ENCODE results near the gene ZNF74. TPM values are rescaled to one million over a fixed set of nuclear protein-coding genes. Genes with fewer than 3 reads are reported as not detected.

The ZNF74 gene
- total and polyA plus RNA-seq, 10 of the 15 experiments (the other 5 are each of a cell fraction or from before 2014, with no cell fraction given): 0.37 to 9.3 (median 5.1) TPM

DNA sequence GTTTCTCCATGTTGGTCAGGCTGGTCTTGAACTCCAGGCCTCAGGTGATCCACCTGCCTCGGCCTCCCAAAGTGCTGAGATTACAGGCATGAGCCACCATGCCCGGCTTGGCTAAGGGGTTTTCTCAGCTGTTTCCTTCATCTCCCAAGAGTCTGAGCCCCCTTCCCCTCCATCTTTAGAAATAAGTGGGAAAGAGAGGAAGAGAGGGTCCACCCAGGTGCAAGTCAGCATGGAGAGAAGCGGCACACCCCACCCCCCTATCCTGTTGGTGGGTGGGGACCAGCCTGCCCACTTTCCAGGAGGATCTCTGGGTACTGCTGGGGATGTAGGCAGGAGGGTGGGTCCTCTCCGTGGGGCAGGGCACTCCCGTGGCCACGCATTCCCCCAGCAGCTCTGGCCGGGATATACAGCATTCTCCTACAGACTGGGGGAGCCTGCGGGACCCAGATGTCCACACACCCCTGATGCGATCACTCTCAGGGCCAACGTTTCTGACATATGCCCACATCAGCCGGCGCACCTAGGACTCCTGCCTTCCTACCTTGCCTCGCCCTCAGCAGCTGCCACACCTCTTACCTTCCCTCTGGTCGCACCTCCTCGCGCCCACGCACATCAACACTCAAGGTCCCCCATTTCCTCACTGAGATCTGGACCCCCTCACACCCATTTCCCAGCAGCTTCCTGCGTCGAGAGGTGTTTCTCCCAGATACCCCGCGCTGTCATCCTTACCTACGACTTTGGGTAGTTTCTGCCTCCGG, 34.7 kb downstream of the ZNF74 start:
- ChIA-PET CTCF (interaction anchor here (1.0 kb wide), 1 partner anchor 28 kb away, joined by 3 read pairs; no protein-coding TSS in a partner anchor), SMC1A (ENCODE audit: uncharacterized antibody, unreplicated experiment) (interaction anchor here (1.0 kb wide), 1 partner anchor 10 kb away, joined by 3 read pairs; no protein-coding TSS in a partner anchor), RAD21 (ENCODE audit: unreplicated experiment) (interaction anchor here (0.6 to 1.0 kb wide), 2 partner anchors 11 to 71 kb away, joined by 3 read pairs; no protein-coding TSS in a partner anchor), POLR2A (no interaction called here)
- peaks cover 8% of the 10 kb centered on the region for H3K4me1 ChIP-seq (ENCODE audit: control insufficient read depth, insufficient read depth, low read length)
- TF ChIP-seq NFIC (IDR thresholded peaks at IDR 0.05; ENCODE audit: low read depth, low read length) (no peak), RELA (IDR thresholded peaks at IDR 0.05; ENCODE audit: borderline replicate concordance, partially characterized antibody) (no peak), ZNF384 (IDR thresholded peaks at IDR 0.05; ENCODE audit: borderline replicate concordance, low read depth, low read length) (no peak), PAX5 (IDR thresholded peaks at IDR 0.05; ENCODE audit: borderline replicate concordance, low read depth, low read length) (no peak), ZSCAN29 (IDR thresholded peaks at IDR 0.05) (0 out of 2 replicates have a peak, but pooled peaks have one; percentile 61), SREBF2 (IDR thresholded peaks at IDR 0.05; ENCODE audit: low read length) (no peak)
- TF ChIP-seq, protein P1, sequence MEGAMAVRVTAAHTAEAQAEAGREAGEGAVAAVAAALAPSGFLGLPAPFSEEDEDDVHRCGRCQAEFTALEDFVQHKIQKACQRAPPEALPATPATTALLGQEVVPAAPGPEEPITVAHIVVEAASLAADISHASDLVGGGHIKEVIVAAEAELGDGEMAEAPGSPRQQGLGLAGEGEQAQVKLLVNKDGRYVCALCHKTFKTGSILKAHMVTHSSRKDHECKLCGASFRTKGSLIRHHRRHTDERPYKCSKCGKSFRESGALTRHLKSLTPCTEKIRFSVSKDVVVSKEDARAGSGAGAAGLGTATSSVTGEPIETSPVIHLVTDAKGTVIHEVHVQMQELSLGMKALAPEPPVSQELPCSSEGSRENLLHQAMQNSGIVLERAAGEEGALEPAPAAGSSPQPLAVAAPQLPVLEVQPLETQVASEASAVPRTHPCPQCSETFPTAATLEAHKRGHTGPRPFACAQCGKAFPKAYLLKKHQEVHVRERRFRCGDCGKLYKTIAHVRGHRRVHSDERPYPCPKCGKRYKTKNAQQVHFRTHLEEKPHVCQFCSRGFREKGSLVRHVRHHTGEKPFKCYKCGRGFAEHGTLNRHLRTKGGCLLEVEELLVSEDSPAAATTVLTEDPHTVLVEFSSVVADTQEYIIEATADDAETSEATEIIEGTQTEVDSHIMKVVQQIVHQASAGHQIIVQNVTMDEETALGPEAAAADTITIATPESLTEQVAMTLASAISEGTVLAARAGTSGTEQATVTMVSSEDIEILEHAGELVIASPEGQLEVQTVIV (IDR thresholded peaks at IDR 0.05; ENCODE audit: borderline replicate concordance, partially characterized antibody): no peak
- TF ChIP-seq, protein P2, sequence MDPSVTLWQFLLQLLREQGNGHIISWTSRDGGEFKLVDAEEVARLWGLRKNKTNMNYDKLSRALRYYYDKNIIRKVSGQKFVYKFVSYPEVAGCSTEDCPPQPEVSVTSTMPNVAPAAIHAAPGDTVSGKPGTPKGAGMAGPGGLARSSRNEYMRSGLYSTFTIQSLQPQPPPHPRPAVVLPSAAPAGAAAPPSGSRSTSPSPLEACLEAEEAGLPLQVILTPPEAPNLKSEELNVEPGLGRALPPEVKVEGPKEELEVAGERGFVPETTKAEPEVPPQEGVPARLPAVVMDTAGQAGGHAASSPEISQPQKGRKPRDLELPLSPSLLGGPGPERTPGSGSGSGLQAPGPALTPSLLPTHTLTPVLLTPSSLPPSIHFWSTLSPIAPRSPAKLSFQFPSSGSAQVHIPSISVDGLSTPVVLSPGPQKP (IDR thresholded peaks at IDR 0.05; ENCODE audit: low read depth, low read length): no peak
- intact Hi-C loops (cut with micrococcal nuclease; ENCODE audit: unreplicated experiment) (no loop called here), in situ Hi-C loops (cut with MboI) (no loop called here)
- H3K4me3 ChIP-seq: peak overlapping the region; percentile 54; the same call in 1 of the 2 replicates
- H3K79me2 ChIP-seq (ENCODE audit: control insufficient read depth, insufficient read depth, low read length): no peaks in the 10 kb centered on the region
- H3K27me3 ChIP-seq (replicated peaks in 1 of 2; ENCODE audit: control insufficient read depth in 2 of 2, insufficient read depth in 2 of 2, low read length in 1 of 2): peaks cover 5 to 21% of the 10 kb centered on the region in 2 experiments
- no peaks in the 10 kb centered on the region for H3K36me3 ChIP-seq (ENCODE audit: control insufficient read depth in 2 of 2, insufficient read depth in 2 of 2, low read length in 1 of 2)
- ATAC-seq: no peak
- 0 out of 2 replicates have a peak overlapping the region, but pooled peaks have one; percentile 47 for H2AFZ ChIP-seq (ENCODE audit: control insufficient read depth, low read depth, low read length)
- no peaks in the 10 kb centered on the region; the same call in 1 of the 2 replicates for H4K20me1 ChIP-seq (ENCODE audit: control insufficient read depth, insufficient read depth)
- H3K27ac ChIP-seq (ENCODE audit: control insufficient read depth, insufficient read depth): no peak overlapping the region
- no peak overlapping the region for H3K9ac ChIP-seq (ENCODE audit: control insufficient read depth, insufficient read depth, low read length)
- H3K4me2 ChIP-seq (ENCODE audit: control insufficient read depth, insufficient read depth): peak overlapping the region; percentile 96
- no TSS peak for BruUV-seq (replicated peaks)
- no peak for DNase-seq (ENCODE audit: low read depth, low spot score)
- no peaks in the 10 kb centered on the region; the same call in 2 of the 3 replicates for H3K9me3 ChIP-seq (replicated peaks; ENCODE audit: control insufficient read depth, insufficient read depth, low read length)
- WGBS (ENCODE audit: insufficient coverage, insufficient replicate concordance, low lambda C conversion rate, missing lambda C conversion rate): 37% methylated on average over 23 of the region's 23 CpGs
- FAIRE-seq: no peak
